ENCODE measurements around the gene SDK2. TPM values are rescaled to one million over a fixed set of nuclear protein-coding genes. Genes with fewer than 3 reads are reported as not detected.

The SDK2 gene
- polyA plus RNA-seq, 2 of the 4 experiments (the other 2 are of a cell fraction): 0.36 to 0.57 TPM

GRCh38 chr17:73566905-73567782 is 77.1 kb downstream of the SDK2 start:
- no peak for TF ChIP-seq EHMT2 (IDR thresholded peaks at IDR 0.05; ENCODE audit: low read depth)
- TF ChIP-seq SMC3 (IDR thresholded peaks at IDR 0.05): no peak
- no peak for TF ChIP-seq RAD21 (conservative IDR thresholded peaks at IDR 0.05 in 1 of 2, IDR thresholded peaks at IDR 0.05 in 1 of 2)
- no peak for TF ChIP-seq MAX (IDR thresholded peaks at IDR 0.05)
- no peak for TF ChIP-seq KDM1A (IDR thresholded peaks at IDR 0.05; ENCODE audit: low read depth)
- no peak for TF ChIP-seq PHF8 (IDR thresholded peaks at IDR 0.05; ENCODE audit: borderline replicate concordance, low read depth)
- no peak for TF ChIP-seq MAZ (IDR thresholded peaks at IDR 0.05; ENCODE audit: borderline replicate concordance, low read depth, low read length)
- TF ChIP-seq HES2 (IDR thresholded peaks at IDR 0.05): no peak
- TF ChIP-seq ZNF302 (CRISPR knock-in tag; IDR thresholded peaks at IDR 0.05): no peak
- TF ChIP-seq E2F6 (IDR thresholded peaks at IDR 0.05; ENCODE audit: borderline replicate concordance, low read depth): no peak
- no peak for TF ChIP-seq ZSCAN20 (CRISPR knock-in tag; IDR thresholded peaks at IDR 0.05)
- Histone ChIP-seq H3K27ac (no peak overlapping the region), H3K9me3 (no peaks in the 10 kb centered on the region), H3K4me1 (no peaks in the 10 kb centered on the region), H3K4me2 (no peak overlapping the region), H3K4me3 (no peak overlapping the region)
- POLR2A ChIA-PET: no interaction called here
- CTCF ChIA-PET: no interaction called here
- 53% methylated on average over 11 of the region's 11 CpGs for WGBS (ENCODE audit: missing lambda C conversion rate)
- DNase-seq (ENCODE audit: low read depth in 1 of 2, low spot score in 1 of 2): no peak
- ATAC-seq: no peak; a peak in 1 of 6 replicates
- FAIRE-seq: no peak

GRCh38 chr17:73564843-73565242 is 79.4 kb downstream of the SDK2 start:
- WGBS (ENCODE audit: missing lambda C conversion rate): 96% methylated on average over 2 of the region's 2 CpGs
- no peak for DNase-seq (ENCODE audit: low read depth in 1 of 2, low spot score in 1 of 2)
- Histone ChIP-seq H3K4me2 (no peak overlapping the region), H3K4me1 (no peaks in the 10 kb centered on the region), H3K27ac (no peak overlapping the region), H3K4me3 (no peak overlapping the region), H3K9me3 (no peaks in the 10 kb centered on the region)
- CTCF ChIA-PET: interaction anchor here (1.5 kb wide), 1 partner anchor 78 kb away, joined by 3 read pairs; no protein-coding TSS in a partner anchor
- no peak for ATAC-seq
- no peak for TF ChIP-seq BHLHE40 (IDR thresholded peaks at IDR 0.05; ENCODE audit: low read depth, low read length)
- TF ChIP-seq HDAC2 (IDR thresholded peaks at IDR 0.05): no peak
- TF ChIP-seq JUNB (IDR thresholded peaks at IDR 0.05): no peak
- TF ChIP-seq RFX5 (IDR thresholded peaks at IDR 0.05): no peak
- TF ChIP-seq REST (IDR thresholded peaks at IDR 0.05): no peak
- TF ChIP-seq USF2 (IDR thresholded peaks at IDR 0.05): no peak
- POLR2A ChIA-PET: no interaction called here
- no peak for FAIRE-seq

Measured in A549 (cell line).